HEK293 (cell line): ENCODE data around the gene ZNF324.

ENCODE experiments used
- ELK4 ChIP-seq: IDR thresholded peaks from 2 replicates; pipeline ENCODE4 v1.6.1; 2011; ENCODE audit warnings: mild to moderate bottlenecking, low read depth, low read length, borderline replicate concordance
- GLIS1 ChIP-seq: fragments of 450-650 bp; formaldehyde crosslinking; IDR thresholded peaks from 2 replicates; pipeline ENCODE4 v1.5.1; 2016; ENCODE audit warnings: missing biosample characterization, missing genetic modification characterization
- INSM2 ChIP-seq: fragments of 450-650 bp; formaldehyde crosslinking; IDR thresholded peaks from 2 replicates; pipeline ENCODE4 v1.5.1; 2016; ENCODE audit warnings: missing biosample characterization, missing genetic modification characterization
- KLF8 ChIP-seq: fragments of 450-650 bp; formaldehyde crosslinking; IDR thresholded peaks from 2 replicates; pipeline ENCODE4 v1.5.1; 2016; ENCODE audit warnings: missing biosample characterization, missing genetic modification characterization
- OVOL3 ChIP-seq: fragments of 450-650 bp; formaldehyde crosslinking; IDR thresholded peaks from 2 replicates; pipeline ENCODE4 v1.5.1; 2016; ENCODE audit warnings: missing biosample characterization, missing genetic modification characterization
- ZBTB48 ChIP-seq: fragments of 450-650 bp; formaldehyde crosslinking; IDR thresholded peaks from 2 replicates; pipeline ENCODE4 v1.5.1; 2016; ENCODE audit warnings: missing biosample characterization, missing genetic modification characterization
- ZBTB6 ChIP-seq: fragments of 450-650 bp; formaldehyde crosslinking; IDR thresholded peaks from 2 replicates; pipeline ENCODE4 v1.5.1; 2017; ENCODE audit warnings: missing biosample characterization, missing genetic modification characterization
- ZBTB8A ChIP-seq: fragments of 450-650 bp; formaldehyde crosslinking; IDR thresholded peaks from 2 replicates; pipeline ENCODE4 v1.5.1; 2016; ENCODE audit warnings: missing biosample characterization, missing genetic modification characterization
- ZNF175 ChIP-seq: fragments of 450-650 bp; formaldehyde crosslinking; IDR thresholded peaks from 2 replicates; pipeline ENCODE4 v1.5.1; 2016; ENCODE audit warnings: missing biosample characterization, missing genetic modification characterization
- ZNF184 ChIP-seq: fragments of 450-650 bp; IDR thresholded peaks from 2 replicates; pipeline ENCODE4 v1.5.1; 2018; ENCODE audit warnings: missing biosample characterization, mild to moderate bottlenecking, missing genetic modification characterization
- ZNF2 ChIP-seq: fragments of 450-650 bp; formaldehyde crosslinking; IDR thresholded peaks from 2 replicates; pipeline ENCODE4 v1.5.1; 2016; ENCODE audit warnings: missing biosample characterization, missing genetic modification characterization
- ZNF292 ChIP-seq: fragments of 450-650 bp; formaldehyde crosslinking; IDR thresholded peaks from 2 replicates; pipeline ENCODE4 v1.5.1; 2016; ENCODE audit warnings: low read depth, missing biosample characterization, missing genetic modification characterization, borderline replicate concordance
- ZNF362 ChIP-seq: fragments of 450-650 bp; formaldehyde crosslinking; IDR thresholded peaks from 2 replicates; pipeline ENCODE4 v1.5.1; 2016; ENCODE audit warnings: missing biosample characterization, missing genetic modification characterization
- ZNF398 ChIP-seq: fragments of 450-650 bp; formaldehyde crosslinking; IDR thresholded peaks from 2 replicates; pipeline ENCODE4 v1.5.1; 2017; ENCODE audit warnings: missing biosample characterization, missing genetic modification characterization
- ZNF776 ChIP-seq: fragments of 450-650 bp; formaldehyde crosslinking; IDR thresholded peaks from 2 replicates; pipeline ENCODE4 v1.5.0; 2017; ENCODE audit warnings: missing biosample characterization, missing genetic modification characterization, borderline replicate concordance
- ZNF791 ChIP-seq: fragments of 450-650 bp; formaldehyde crosslinking; IDR thresholded peaks from 2 replicates; pipeline ENCODE4 v1.5.1; 2016; ENCODE audit warnings: missing biosample characterization, missing genetic modification characterization
- ZNF830 ChIP-seq: fragments of 450-650 bp; IDR thresholded peaks from 2 replicates; pipeline ENCODE4 v1.5.0; 2018; ENCODE audit warnings: missing biosample characterization, missing genetic modification characterization, low read depth, mild to moderate bottlenecking, moderate library complexity
- ZSCAN16 ChIP-seq: fragments of 450-650 bp; formaldehyde crosslinking; IDR thresholded peaks from 2 replicates; pipeline ENCODE4 v1.5.1; 2016; ENCODE audit warnings: missing biosample characterization, missing genetic modification characterization
- ZSCAN30 ChIP-seq: fragments of 450-650 bp; IDR thresholded peaks from 2 replicates; pipeline ENCODE4 v1.5.1; 2018; ENCODE audit warnings: missing biosample characterization, mild to moderate bottlenecking, missing genetic modification characterization, moderate library complexity
- TF ChIP-seq, protein P1 (sequence below): fragments of 450-650 bp; formaldehyde crosslinking; IDR thresholded peaks from 2 replicates; pipeline ENCODE4 v1.5.1; 2017; ENCODE audit warnings: missing biosample characterization, missing genetic modification characterization

The ZNF324 gene

GRCh38 chr19:58499021-58499927, 32.4 kb downstream of the ZNF324 start (continued):
- no peak for TF ChIP-seq ZNF362 (tag by site-specific recombination)
- TF ChIP-seq ZNF292: no peak
- TF ChIP-seq ZNF175 (tag by site-specific recombination): no peak
- no peak for TF ChIP-seq ZBTB48 (tag by site-specific recombination)
- TF ChIP-seq ZSCAN16: no peak
- TF ChIP-seq ZBTB6 (tag by site-specific recombination): peak; percentile 21; the same call in 1 of the 2 replicates
- 0 out of 2 replicates have a peak, but pooled peaks have one; percentile 28 for TF ChIP-seq ZNF2 (tag by site-specific recombination)
- TF ChIP-seq KLF8 (tag by site-specific recombination): peak; percentile 80
- TF ChIP-seq ELK4: no peak
- no peak for TF ChIP-seq ZNF184
- TF ChIP-seq GLIS1: peak; percentile 46; the same call in 1 of the 2 replicates
- TF ChIP-seq ZSCAN30: peak; percentile 88
- TF ChIP-seq, protein P1, sequence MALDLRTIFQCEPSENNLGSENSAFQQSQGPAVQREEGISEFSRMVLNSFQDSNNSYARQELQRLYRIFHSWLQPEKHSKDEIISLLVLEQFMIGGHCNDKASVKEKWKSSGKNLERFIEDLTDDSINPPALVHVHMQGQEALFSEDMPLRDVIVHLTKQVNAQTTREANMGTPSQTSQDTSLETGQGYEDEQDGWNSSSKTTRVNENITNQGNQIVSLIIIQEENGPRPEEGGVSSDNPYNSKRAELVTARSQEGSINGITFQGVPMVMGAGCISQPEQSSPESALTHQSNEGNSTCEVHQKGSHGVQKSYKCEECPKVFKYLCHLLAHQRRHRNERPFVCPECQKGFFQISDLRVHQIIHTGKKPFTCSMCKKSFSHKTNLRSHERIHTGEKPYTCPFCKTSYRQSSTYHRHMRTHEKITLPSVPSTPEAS (tag by site-specific recombination): no peak
- TF ChIP-seq ZNF791: no peak
- TF ChIP-seq OVOL3 (tag by site-specific recombination): no peak
- no peak for TF ChIP-seq ZNF830
- TF ChIP-seq ZNF398 (tag by site-specific recombination): no peak
- TF ChIP-seq ZBTB8A (tag by site-specific recombination): no peak; the same call in 1 of the 2 replicates
- TF ChIP-seq ZNF776 (tag by site-specific recombination): no peak
- no peak for TF ChIP-seq INSM2
